IMR-90 (cell line): ENCODE results near the gene FGFBP2. TPM values are rescaled to one million over a fixed set of nuclear protein-coding genes. Genes with fewer than 3 reads are reported as not detected.

Source experiments
- ATAC-seq: fragments of 200-7000 bp; cut with Tn5 transposase; 2 replicates; pipeline ENCODE4 v1.9.1; 2020; ENCODE audit warnings: low read depth, mild to moderate bottlenecking, moderate library complexity
- BruUV-seq: library from RNA; stranded (reverse); fragments of 400-500 nt; replicated peaks from 2 replicates; lab custom pipeline; 2021; lab: Mats Ljungman, UMichigan
- CTCF ChIA-PET: fragments of 300-600 bp; formaldehyde crosslinking; extraction: SDS; loops from one replicate; lab custom pipeline; 2021; ENCODE audit warnings: antibody characterized with exemption; lab: Yijun Ruan, JAX
- POLR2A ChIA-PET: fragments of 300-600 bp; sonication (Branson Sonifier 250); formaldehyde crosslinking; loops from one replicate; lab custom pipeline; 2022; ENCODE audit warnings: antibody characterized with exemption; ENCODE audit not compliant: unreplicated experiment; lab: Charles Lee
- DNase-seq: peaks from one replicate; pipeline ENCODE4 v3.0.0; 2013
- H2AFZ ChIP-seq: replicated peaks from 2 replicates; pipeline ENCODE3; 2013; ENCODE audit warnings: low read length, mild to moderate bottlenecking; ENCODE audit not compliant: poor library complexity
- H2AK5ac ChIP-seq: 2 replicates; pipeline ENCODE4 v1.6.1; 2013; ENCODE audit warnings: low read depth, low read length, inconsistent platforms
- H2AK9ac ChIP-seq: replicated peaks from 2 replicates; pipeline ENCODE3; 2013; ENCODE audit warnings: mild to moderate bottlenecking, low read depth, low read length, moderate library complexity; ENCODE audit not compliant: poor library complexity
- H2BK120ac ChIP-seq: 2 replicates; pipeline ENCODE4 v1.6.1; 2013; ENCODE audit warnings: low read depth, low read length, inconsistent platforms
- H2BK15ac ChIP-seq: 3 replicates; pipeline ENCODE4 v1.6.1; 2013; ENCODE audit warnings: low read depth, low read length, inconsistent platforms
- H2BK20ac ChIP-seq: 2 replicates; pipeline ENCODE4 v1.6.1; 2013; ENCODE audit warnings: low read depth, mild to moderate bottlenecking, inconsistent platforms, low read length, moderate library complexity
- H2BK5ac ChIP-seq: 2 replicates; pipeline ENCODE4 v1.6.1; 2013; ENCODE audit warnings: mild to moderate bottlenecking, low read depth, low read length, inconsistent platforms; ENCODE audit not compliant: poor library complexity, severe bottlenecking
- H3K14ac ChIP-seq: replicated peaks from 2 replicates; pipeline ENCODE4 v1.6.1; 2013; ENCODE audit warnings: low read depth, low read length, inconsistent platforms
- H3K18ac ChIP-seq: 2 replicates; pipeline ENCODE4 v1.6.1; 2013; ENCODE audit warnings: low read depth, low read length, control low read depth
- H3K23ac ChIP-seq: 2 replicates; pipeline ENCODE4 v1.6.1; 2013; ENCODE audit warnings: low read depth, low read length, inconsistent platforms
- H3K27ac ChIP-seq: 2 replicates; pipeline ENCODE4 v1.5.1; 2013; ENCODE audit warnings: mild to moderate bottlenecking, control low read depth, low read length; ENCODE audit not compliant: insufficient read depth
- H3K27me3 ChIP-seq: 2 replicates; pipeline ENCODE4 v1.6.1; 2013; ENCODE audit warnings: low read length; ENCODE audit not compliant: control insufficient read depth, insufficient read depth
- H3K36me3 ChIP-seq: 2 replicates; pipeline ENCODE4 v1.6.1; 2013; ENCODE audit warnings: low read length, mixed read lengths; ENCODE audit not compliant: control insufficient read depth, insufficient read depth
- H3K4ac ChIP-seq: 2 replicates; pipeline ENCODE4 v1.6.1; 2013; ENCODE audit warnings: low read depth, low read length, inconsistent platforms
- H3K4me1 ChIP-seq: 2 replicates; pipeline ENCODE4 v1.6.1; 2013; ENCODE audit warnings: low read length, mixed read lengths; ENCODE audit not compliant: control insufficient read depth, insufficient read depth
- H3K4me2 ChIP-seq: 2 replicates; pipeline ENCODE4 v1.6.1; 2013; ENCODE audit warnings: low read depth, mild to moderate bottlenecking, control low read depth, low read length, moderate library complexity
- H3K4me3 ChIP-seq: 2 replicates; pipeline ENCODE4 v1.5.1; 2013; ENCODE audit warnings: low read depth, mild to moderate bottlenecking, control low read depth, low read length, moderate library complexity; ENCODE audit not compliant: insufficient read depth
- H3K56ac ChIP-seq: 2 replicates; pipeline ENCODE4 v1.6.1; 2013; ENCODE audit warnings: low read length, inconsistent platforms; ENCODE audit not compliant: insufficient read depth; ENCODE audit errors: extremely low read depth
- H3K79me1 ChIP-seq, 2 experiments: 2 replicates each; pipeline ENCODE4 v1.6.1; 2013; ENCODE audit warnings: low read length in 2 of 2, inconsistent platforms in 1 of 2, low read depth in 1 of 2
- H3K9ac ChIP-seq: 2 replicates; pipeline ENCODE4 v1.6.1; 2013; ENCODE audit warnings: low read depth, low read length, control low read depth
- H3K9me1 ChIP-seq: 2 replicates; pipeline ENCODE4 v1.6.1; 2013; ENCODE audit warnings: low read length, inconsistent platforms; ENCODE audit not compliant: insufficient read depth
- H3K9me3 ChIP-seq: 2 replicates; pipeline ENCODE4 v1.6.1; 2013; ENCODE audit warnings: low read length; ENCODE audit not compliant: control insufficient read depth, insufficient read depth
- H4K20me1 ChIP-seq: 2 replicates; pipeline ENCODE4 v1.6.1; 2013; ENCODE audit warnings: low read length, inconsistent platforms; ENCODE audit not compliant: insufficient read depth
- H4K5ac ChIP-seq: 2 replicates; pipeline ENCODE4 v1.6.1; 2013; ENCODE audit warnings: mild to moderate bottlenecking, low read depth, low read length, control low read depth
- H4K8ac ChIP-seq, 2 experiments: 2 replicates each; pipeline ENCODE4 v1.6.1; 2013; ENCODE audit warnings: low read depth in 2 of 2, low read length in 2 of 2, control low read depth in 1 of 2, inconsistent platforms in 1 of 2
- H4K91ac ChIP-seq: 2 replicates; pipeline ENCODE4 v1.6.1; 2013; ENCODE audit warnings: low read depth, low read length, inconsistent platforms; ENCODE audit not compliant: insufficient read depth
- FOS ChIP-seq: fragments of 150-350 bp; IDR thresholded peaks from 2 replicates; pipeline ENCODE4 v1.6.1; 2016; ENCODE audit warnings: low read depth, low read length
- WGBS, 2 experiments: methylation state at CpG; one replicate each; pipeline versions ENCODE4 v1.1.5 to v1.1.7; 2013; ENCODE audit warnings: missing lambda C conversion rate in 2 of 2; ENCODE audit not compliant: insufficient read length in 1 of 2; ENCODE audit errors: extremely low coverage in 2 of 2; 5-methylcytosine and 5-hydroxymethylcytosine counted together
- dilution Hi-C: fragments of 300-500 bp; cut with HindIII; formaldehyde crosslinking; loops from one replicate; pipeline ENCODE4 v1.14.3; 2018; ENCODE audit warnings: low sequenced_read_pairs; ENCODE audit not compliant: unreplicated experiment
- in situ Hi-C: fragments of 300-500 bp; cut with MboI; formaldehyde crosslinking; loops from 3 replicates; pipeline ENCODE4 v1.14.3; 2019; ENCODE audit warnings: low sequenced_read_pairs, inconsistent platforms, mixed read lengths
- intact Hi-C: fragments of 100-400 bp; cut with micrococcal nuclease; formaldehyde crosslinking; loops from 2 replicates; pipeline ENCODE4 v1.10.0; 2022
- polyA plus RNA-seq, 3 experiments: library from polyadenylated mRNA; depleted of rRNA; stranded (reverse); fragments of >200 nt; gene quantifications; 2 replicates each; pipeline ENCODE4 v1.2.3, GENCODE V29; 2012; ENCODE audit warnings: low replicate concordance in 1 of 3
- total RNA-seq: library from RNA; depleted of rRNA; stranded (reverse); fragments of >200 nt; gene quantifications from 2 replicates; pipeline ENCODE4 v1.2.3, GENCODE V29; 2012

Gene FGFBP2
- total and polyA plus RNA-seq, 2 of the 4 experiments (the other 2 are of a cell fraction) = not detected

DNA sequence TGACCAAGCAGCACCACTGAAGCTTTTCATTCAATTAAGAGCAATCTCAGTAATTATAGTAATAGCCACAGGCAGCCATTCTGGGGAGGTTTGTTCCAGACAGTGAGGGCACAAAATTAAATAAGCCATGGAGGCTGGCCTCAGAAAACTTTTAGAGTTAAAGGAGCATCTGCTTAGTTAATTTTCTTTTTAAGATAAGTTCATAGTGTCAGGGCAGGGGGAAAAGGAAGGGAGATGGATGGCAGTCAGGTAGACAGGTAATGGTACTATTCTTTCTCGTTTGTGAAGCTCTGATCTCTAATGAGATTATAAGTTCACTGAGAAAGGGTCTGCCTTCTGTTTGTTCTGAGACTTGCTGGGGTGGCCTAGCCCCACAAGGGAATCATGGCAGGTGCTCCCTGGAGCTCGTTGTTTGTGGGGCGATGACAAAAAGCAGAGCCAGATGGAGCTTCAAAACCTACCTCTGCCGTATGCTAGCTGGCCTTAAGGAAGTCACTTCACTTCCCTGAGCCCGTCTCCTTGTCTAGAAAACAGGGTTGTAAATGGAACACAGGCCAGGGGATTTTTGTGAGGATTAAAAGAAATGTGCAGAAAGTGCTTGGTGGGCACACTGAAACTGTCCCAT, 44.6 kb upstream of the FGFBP2 start:
- Histone ChIP-seq H2AK5ac (no peak overlapping the region), H3K27me3 (peaks cover 22% of the 10 kb centered on the region), H4K20me1 (no peaks in the 10 kb centered on the region), H2BK15ac (no peak overlapping the region), H4K91ac (no peak overlapping the region), H3K36me3 (no peaks in the 10 kb centered on the region), H2AK9ac (no peak overlapping the region), H3K9me3 (no peaks in the 10 kb centered on the region), H3K4me3 (no peak overlapping the region), H2BK5ac (no peak overlapping the region), H2AFZ (no peak overlapping the region), H3K4ac (no peak overlapping the region), H3K23ac (no peak overlapping the region), H3K9me1 (no peaks in the 10 kb centered on the region), H3K9ac (no peak overlapping the region), H3K4me1 (no peaks in the 10 kb centered on the region), H2BK20ac (no peak overlapping the region), H3K18ac (no peak overlapping the region), H3K56ac (no peak overlapping the region), H3K27ac (no peak overlapping the region), H3K4me2 (no peak overlapping the region), H4K8ac (no peak overlapping the region), H4K5ac (no peak overlapping the region), H2BK120ac (no peak overlapping the region), H3K14ac (no peak overlapping the region), H3K79me1 (no peaks in the 10 kb centered on the region)
- dilution Hi-C loops = no loop called here
- intact Hi-C loops = loop anchor here (10.0 kb wide), 1 partner anchor 773 kb away; no protein-coding TSS in a partner anchor
- no TSS peak for BruUV-seq
- DNase-seq (no peak), ATAC-seq (no peak)
- ChIA-PET POLR2A (no interaction called here), CTCF (interaction anchor here (0.8 to 2.4 kb wide), 2 partner anchors 9 to 202 kb away, joined by 3 to 7 read pairs; no protein-coding TSS in a partner anchor)
- TF ChIP-seq FOS = no peak
- no CpG with 5 or more reads among the region's 5 CpGs for whole genome bisulfite sequencing, 2 experiments
- in situ Hi-C loops = no loop called here
